Lung (tissue), 12 donors: ENCODE measurements around the gene KRTAP4-3. TPM values are rescaled to one million over a fixed set of nuclear protein-coding genes. Genes with fewer than 3 reads are reported as not detected.
A peak's percentile ranks its signal among the peaks of the same experiment; 100 is the strongest.

Experiments
- ATAC-seq: fragments of 200-7000 bp; cut with Tn5 transposase; one replicate; pipeline ENCODE4 v1.9.1; 2020; ENCODE audit warnings: moderate number of reproducible peaks; ENCODE audit not compliant: insufficient read depth, low FRiP score
- DNase-seq, 3 donors: peaks; one replicate each; pipeline ENCODE4 v3.0.0-alpha.2; 2013 to 2017
- H3K27ac ChIP-seq, 2 donors: one replicate each; pipeline ENCODE4 v1.5.1; 2013; ENCODE audit warnings: mild to moderate bottlenecking in 2 of 2, moderate library complexity in 2 of 2, control low read depth in 1 of 2, inconsistent platforms in 1 of 2, low read depth in 1 of 2, low read length in 1 of 2
- H3K27me3 ChIP-seq, 3 donors: one replicate each; pipeline ENCODE4 v1.5.1; 2013; ENCODE audit warnings: low read length in 2 of 3; ENCODE audit not compliant: control insufficient read depth in 3 of 3, insufficient read depth in 3 of 3
- H3K36me3 ChIP-seq, 4 donors: one replicate each; pipeline ENCODE4 v1.5.1; 2013; ENCODE audit warnings: low read length in 4 of 4, mild to moderate bottlenecking in 1 of 4, moderate library complexity in 1 of 4; ENCODE audit not compliant: control insufficient read depth in 4 of 4, insufficient read depth in 4 of 4
- H3K4me1 ChIP-seq, 5 donors: one replicate each; pipeline ENCODE4 v1.5.1; 2013; ENCODE audit warnings: low read length in 5 of 5, mild to moderate bottlenecking in 2 of 5, moderate library complexity in 1 of 5; ENCODE audit not compliant: control insufficient read depth in 5 of 5, insufficient read depth in 5 of 5
- H3K4me3 ChIP-seq: one replicate; pipeline ENCODE4 v1.5.1; 2013; ENCODE audit warnings: mild to moderate bottlenecking, control low read depth, moderate library complexity
- H3K9ac ChIP-seq, 2 donors: one replicate each; pipeline ENCODE4 v1.5.1; 2013; ENCODE audit warnings: low read length in 2 of 2, control low read depth in 1 of 2; ENCODE audit not compliant: insufficient read depth in 1 of 2
- H3K9me3 ChIP-seq, 4 donors: one replicate each; pipeline ENCODE4 v1.5.1; 2013; ENCODE audit warnings: low read length in 3 of 4, mild to moderate bottlenecking in 1 of 4, moderate library complexity in 1 of 4; ENCODE audit not compliant: control insufficient read depth in 4 of 4, insufficient read depth in 3 of 4
- CTCF ChIP-seq: IDR thresholded peaks from 2 replicates; pipeline ENCODE4 v1.5.1; 2012; ENCODE audit warnings: mild to moderate bottlenecking; ENCODE audit errors: control extremely low read depth, extremely low read depth
- WGBS, 2 donors: extraction: QIAGEN DNeasy Blood & Tissue Kit; methylation state at CpG; one replicate each; pipeline ENCODE4 v1.1.7; 2013; 5-methylcytosine and 5-hydroxymethylcytosine counted together
- polyA plus RNA-seq, 2 donors: library from polyadenylated mRNA; stranded (reverse); fragments of 200-250 nt; gene quantifications; one replicate each; pipeline ENCODE4 v1.2.1, GENCODE V29; 2013
- total RNA-seq, 2 donors: library from RNA; depleted of rRNA in 1 of 2; stranded (reverse); fragments of >200 nt in 1 of 2; gene quantifications; one replicate each; pipeline ENCODE4 v1.2.1, GENCODE V29; 2014 to 2021
- donor health status: control.
- donor health status: control.
- donor health status: Bipolar disorder and iron deficiency.
- donor health status: healthy.
- donor health status: DM: yes; HTN: yes; CAD: no.

KRTAP4-3 gene
- total and polyA plus RNA-seq, 4 donors, result not detected

DNA sequence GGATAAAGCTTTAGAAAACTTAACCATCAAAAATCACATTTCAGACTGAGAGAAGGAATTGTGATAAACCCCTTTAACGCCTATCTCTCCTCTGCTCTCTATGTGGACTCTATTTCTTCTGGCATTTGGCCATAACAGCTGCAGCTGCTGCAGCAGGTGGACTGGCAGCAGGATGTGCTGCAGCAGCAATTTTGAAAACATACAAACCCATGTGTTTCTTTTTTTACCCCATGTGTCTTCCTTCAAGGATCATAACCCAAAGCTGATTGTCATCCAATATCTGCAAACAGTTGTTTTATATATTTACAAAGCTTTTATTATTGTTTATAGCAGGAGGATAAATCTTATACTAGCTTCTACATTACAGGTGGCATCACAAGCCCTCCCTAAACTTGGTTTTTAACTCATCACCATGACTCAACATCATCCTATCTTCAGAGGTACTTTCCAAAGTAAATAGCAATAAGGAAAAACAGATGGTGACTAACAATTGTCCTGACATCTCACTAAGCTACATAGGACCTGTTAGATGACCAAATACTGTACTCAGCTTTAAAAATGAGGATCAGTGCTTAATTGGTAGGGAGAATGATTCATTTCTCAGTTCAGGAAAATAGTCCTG lies 43.9 kb upstream of the KRTAP4-3 start:
- peak in 1 of 3 donors; percentile 2 for DNase-seq
- no peak overlapping the region for H3K4me3 ChIP-seq
- H3K27ac ChIP-seq, result no peak overlapping the region
- no peak for ATAC-seq
- no peak for TF ChIP-seq CTCF
- H3K9me3 ChIP-seq, result peaks cover 0 to 5% (median 0%) of the 10 kb centered on the region in 4 donors
- H3K36me3 ChIP-seq, result no peaks in the 10 kb centered on the region
- no peak overlapping the region for H3K9ac ChIP-seq
- WGBS, 2 donors, result 47 to 68% methylated on average over 1 of the region's 1 CpG
- H3K4me1 ChIP-seq, result no peaks in the 10 kb centered on the region
- no peaks in the 10 kb centered on the region for H3K27me3 ChIP-seq

- Histone ChIP-seq H3K27ac (no peak overlapping the region), H3K27me3 (no peaks in the 10 kb centered on the region), H3K9me3 (peaks cover 0 to 2% (median 0%) of the 10 kb centered on the region in 4 donors), H3K9ac (no peak overlapping the region), H3K36me3 (no peaks in the 10 kb centered on the region), H3K4me3 (no peak overlapping the region), H3K4me1 (no peaks in the 10 kb centered on the region)
- WGBS, 2 donors, result 57 to 61% methylated on average over 5 of the region's 5 CpGs
- no peak for TF ChIP-seq CTCF
- DNase-seq (peak in 2 of 3 donors; percentile 1 to 16), ATAC-seq (no peak)
These were observed 31.5 kb upstream of the KRTAP4-3 start for GRCh38 chr17:41199421-41200078.

GRCh38 chr17:41196068-41196467 lies 28.0 kb upstream of the KRTAP4-3 start:
- H3K27ac ChIP-seq, result no peak overlapping the region
- no peak for TF ChIP-seq CTCF
- H3K36me3 ChIP-seq, result no peaks in the 10 kb centered on the region
- no peak for DNase-seq
- 25 to 45% methylated on average over 1 of the region's 1 CpG for WGBS, 2 donors
- no peak for ATAC-seq
- no peak overlapping the region for H3K9ac ChIP-seq
- H3K4me1 ChIP-seq, result no peaks in the 10 kb centered on the region
- peaks cover 0 to 2% (median 1%) of the 10 kb centered on the region in 4 donors for H3K9me3 ChIP-seq
- H3K27me3 ChIP-seq, result no peaks in the 10 kb centered on the region
- no peak overlapping the region for H3K4me3 ChIP-seq
